Right cardiac atrium (tissue), 5 donors: ENCODE results near the gene SCN2B. TPM values are rescaled to one million over a fixed set of nuclear protein-coding genes. Genes with fewer than 3 reads are reported as not detected.
A peak's percentile ranks its signal among the peaks of the same experiment; 100 is the strongest.

ENCODE experiments used
- ATAC-seq, 2 donors: fragments of 200-7000 bp; cut with Tn5 transposase; one replicate each; pipeline versions ENCODE4 v1.8.0 to v1.9.1; 2020; ENCODE audit warnings: moderate library complexity in 2 of 2, mild to moderate bottlenecking in 1 of 2
- DNase-seq, 3 donors: peaks; one replicate each; pipeline ENCODE4 v3.0.0-alpha.2; 2020
- H3K27ac ChIP-seq: one replicate; pipeline ENCODE4 v1.5.1; 2013; ENCODE audit warnings: mild to moderate bottlenecking, low read length, control low read depth, moderate library complexity
- H3K27me3 ChIP-seq: one replicate; pipeline ENCODE4 v1.6.1; 2013; ENCODE audit not compliant: control insufficient read depth, insufficient read depth
- H3K4me1 ChIP-seq: one replicate; pipeline ENCODE4 v1.6.1; 2013; ENCODE audit warnings: low read length; ENCODE audit not compliant: control insufficient read depth, insufficient read depth
- H3K4me3 ChIP-seq: one replicate; pipeline ENCODE4 v1.5.1; 2013; ENCODE audit warnings: low read length, control low read depth
- H3K9me3 ChIP-seq: one replicate; pipeline ENCODE4 v1.6.1; 2013; ENCODE audit warnings: low read length; ENCODE audit not compliant: control insufficient read depth
- WGBS: extraction: QIAGEN DNeasy Blood & Tissue Kit; methylation state at CpG from one replicate; pipeline ENCODE4 v1.1.7; 2013; 5-methylcytosine and 5-hydroxymethylcytosine counted together
- intact Hi-C, 4 donors: fragments of 100-400 bp; cut with DNase I; formaldehyde crosslinking; loops; one replicate each; pipeline versions ENCODE4 v1.11.0 to v1.14.0; 2022 to 2023
- polyA plus RNA-seq: library from polyadenylated mRNA; stranded (reverse); fragments of 200-250 nt; gene quantifications from one replicate; pipeline ENCODE4 v1.2.3, GENCODE V29; 2013
- total RNA-seq, 4 donors: library from RNA; stranded (reverse); fragmentation: NEBNext Ultra II Directional; extraction: Animal tissue kit (Norgen Biotek cat#: 25700); gene quantifications; one replicate each; pipeline ENCODE4 v1.2.1, GENCODE V29; 2021
- donor health status: healthy with polysubstance abuse.
- donor health status: DM: no; HTN: yes; CAD: no.
- donor health status: DM: no; HTN: no; CAD: no.
- donor health status: DM: no; HTN: yes; CAD: no; lungs with severe emphysema.
- donor health status: DM: yes; HTN: yes; CAD: no.

SCN2B gene
- total and polyA plus RNA-seq, 5 donors = 2.1 to 11.7 (median 4.3) TPM

DNA sequence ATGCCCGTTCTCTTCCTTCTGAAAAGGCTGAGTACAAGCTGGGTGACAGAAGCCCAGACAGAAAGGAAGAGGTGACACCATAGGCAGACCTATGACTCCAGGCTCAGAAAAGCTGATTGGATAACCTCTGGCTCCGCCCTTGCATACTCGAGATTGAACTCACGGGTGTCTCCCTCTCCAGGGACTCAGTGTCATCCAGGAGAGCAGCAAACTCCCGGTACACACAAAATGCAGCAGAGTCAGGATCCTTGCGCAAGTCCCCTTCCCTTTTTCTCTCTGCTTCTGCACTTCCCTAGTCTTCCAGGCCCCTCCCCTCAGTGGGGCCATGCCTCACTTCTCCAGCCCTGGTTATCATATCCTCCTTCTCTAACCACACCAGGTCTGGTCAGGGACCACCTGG is 33.6 kb downstream of the SCN2B start:
- ATAC-seq (no peak), DNase-seq (peak in 2 of 3 donors; percentile 35 to 66)
- intact Hi-C loops = loop anchor here (10.0 kb wide), 3 partner anchors 152 to 342 kb away; partner anchors contain the start of gene UBE4A (in 2 of the 4)
- Histone ChIP-seq H3K9me3 (no peaks in the 10 kb centered on the region), H3K27me3 (no peaks in the 10 kb centered on the region), H3K4me3 (no peak overlapping the region), H3K4me1 (peaks cover 2% of the 10 kb centered on the region), H3K27ac (no peak overlapping the region)
- 52% methylated on average over 6 of the region's 6 CpGs for WGBS

DNA sequence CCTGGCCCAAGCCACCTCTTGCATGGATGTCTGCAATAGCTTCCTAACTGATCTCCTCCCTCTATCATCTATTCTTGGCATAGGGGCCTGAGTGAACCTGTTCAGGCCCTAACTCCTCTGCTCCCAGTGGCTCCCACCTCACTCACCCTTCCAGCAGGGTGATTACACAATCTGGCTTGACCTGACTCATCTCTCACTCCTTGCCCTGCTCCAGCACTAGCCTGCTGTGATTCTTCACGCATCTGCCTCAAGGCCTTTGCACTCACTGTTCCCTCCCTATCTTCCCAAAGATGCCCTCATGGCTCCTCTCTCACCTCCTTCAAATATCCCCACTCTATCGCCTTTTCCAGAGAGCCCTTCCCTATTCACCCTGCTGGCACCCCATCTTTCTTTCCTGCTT is 34.4 kb downstream of the SCN2B start:
- intact Hi-C loops = loop anchor here (10.0 kb wide), 3 partner anchors 153 to 343 kb away; partner anchors contain the start of gene UBE4A (in 2 of the 4)
- no peak for DNase-seq
- no peaks in the 10 kb centered on the region for H3K27me3 ChIP-seq
- peaks cover 2% of the 10 kb centered on the region for H3K4me1 ChIP-seq
- WGBS = 77% methylated on average over 2 of the region's 2 CpGs
- H3K4me3 ChIP-seq = no peak overlapping the region
- no peak for ATAC-seq
- H3K27ac ChIP-seq = no peak overlapping the region
- no peaks in the 10 kb centered on the region for H3K9me3 ChIP-seq

GRCh38 chr11:118139578-118139977 is 36.9 kb downstream of the SCN2B start:
- WGBS = 24% methylated on average over 1 of the region's 1 CpG
- H3K9me3 ChIP-seq = no peaks in the 10 kb centered on the region
- H3K27me3 ChIP-seq = no peaks in the 10 kb centered on the region
- ATAC-seq (no peak), DNase-seq (no peak)
- H3K4me3 ChIP-seq = no peak overlapping the region
- no peaks in the 10 kb centered on the region for H3K4me1 ChIP-seq
- H3K27ac ChIP-seq = no peak overlapping the region
- intact Hi-C loops = no loop called here

- no peaks in the 10 kb centered on the region for H3K4me1 ChIP-seq
- no peaks in the 10 kb centered on the region for H3K27me3 ChIP-seq
- DNase-seq = no peak
- no peak overlapping the region for H3K27ac ChIP-seq
- no peak for ATAC-seq
- intact Hi-C loops = no loop called here
- 53% methylated on average over 10 of the region's 10 CpGs for WGBS
- H3K4me3 ChIP-seq = no peak overlapping the region
- H3K9me3 ChIP-seq = no peaks in the 10 kb centered on the region
Measured at GRCh38 chr11:118138839-118139420, 37.5 kb downstream of the SCN2B start.

- 76% methylated on average over 10 of the region's 10 CpGs for WGBS
- intact Hi-C loops = no loop called here
- H3K9me3 ChIP-seq = no peaks in the 10 kb centered on the region
- no peaks in the 10 kb centered on the region for H3K4me1 ChIP-seq
- DNase-seq (no peak), ATAC-seq (no peak)
- no peak overlapping the region for H3K27ac ChIP-seq
- H3K27me3 ChIP-seq = no peaks in the 10 kb centered on the region
- no peak overlapping the region for H3K4me3 ChIP-seq
Measured at GRCh38 chr11:118136801-118137200, 39.6 kb downstream of the SCN2B start.

DNA sequence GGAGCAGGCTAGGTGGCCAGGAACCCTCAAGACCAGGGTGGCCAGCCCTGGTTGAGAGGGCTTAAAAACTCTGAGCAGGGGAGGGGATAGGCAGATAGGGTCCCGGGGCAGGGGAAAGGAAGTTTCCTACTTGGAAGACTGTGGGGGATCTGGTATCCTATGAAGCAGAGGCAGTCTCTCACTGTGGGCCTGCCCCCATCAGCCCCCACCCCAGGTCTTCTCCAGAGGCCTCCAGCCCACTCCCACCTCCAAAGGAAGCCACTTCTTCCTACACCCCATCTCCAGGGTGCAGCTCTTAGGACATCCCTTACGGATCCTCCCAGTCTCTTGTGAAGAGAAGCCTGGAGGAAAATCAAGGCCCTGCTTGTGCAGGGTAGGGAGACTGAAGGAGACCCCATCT is 40.1 kb downstream of the SCN2B start:
- no peak overlapping the region for H3K4me3 ChIP-seq
- ATAC-seq (no peak), DNase-seq (no peak)
- H3K4me1 ChIP-seq = no peaks in the 10 kb centered on the region
- no peak overlapping the region for H3K27ac ChIP-seq
- no peaks in the 10 kb centered on the region for H3K27me3 ChIP-seq
- H3K9me3 ChIP-seq = no peaks in the 10 kb centered on the region
- intact Hi-C loops = no loop called here
- 75% methylated on average over 2 of the region's 2 CpGs for WGBS

GRCh38 chr11:118135796-118136165 is 40.7 kb downstream of the SCN2B start:
- Histone ChIP-seq H3K4me3 (no peak overlapping the region), H3K9me3 (no peaks in the 10 kb centered on the region), H3K27me3 (no peaks in the 10 kb centered on the region), H3K4me1 (no peaks in the 10 kb centered on the region), H3K27ac (no peak overlapping the region)
- 83% methylated on average over 5 of the region's 5 CpGs for WGBS
- ATAC-seq = no peak
- intact Hi-C loops = no loop called here
- no peak for DNase-seq

DNA sequence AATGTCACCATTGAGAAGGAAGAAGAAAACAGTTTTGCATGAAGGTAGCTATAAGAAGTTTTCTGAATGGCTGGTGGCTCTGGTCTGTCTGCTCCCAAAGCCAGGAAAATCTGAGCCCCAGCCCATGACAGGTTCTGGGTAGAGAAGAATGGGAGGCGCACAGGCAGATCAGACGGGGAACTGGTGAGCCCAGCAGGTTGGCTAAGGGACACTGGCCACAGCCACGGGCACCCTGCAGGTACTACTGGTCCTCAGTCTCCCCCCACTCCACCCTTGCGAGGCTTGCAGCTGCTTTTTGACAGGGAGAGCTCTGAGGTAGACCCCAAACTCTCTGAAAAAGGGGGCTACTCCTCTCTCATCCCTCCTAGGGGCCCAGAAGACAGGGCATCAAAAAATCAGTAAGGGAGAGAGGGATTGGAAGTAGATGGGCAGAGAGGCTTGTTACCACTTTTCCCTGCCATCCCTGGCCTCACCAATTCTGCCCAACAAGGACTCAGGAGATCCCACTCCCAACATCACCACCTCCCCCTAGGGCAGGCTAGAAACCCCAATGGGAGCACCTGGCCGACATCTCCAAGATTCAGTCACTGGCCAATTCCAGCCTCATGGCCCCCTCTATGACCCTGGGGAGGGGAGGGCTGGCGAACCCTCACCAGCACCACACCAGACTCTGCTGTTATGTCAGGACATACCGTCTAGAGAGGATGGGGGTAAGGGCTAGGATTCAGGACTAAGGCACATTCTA is 41.2 kb downstream of the SCN2B start:
- H3K27ac ChIP-seq = no peak overlapping the region
- no peaks in the 10 kb centered on the region for H3K27me3 ChIP-seq
- DNase-seq (no peak), ATAC-seq (no peak)
- no peaks in the 10 kb centered on the region for H3K4me1 ChIP-seq
- 81% methylated on average over 7 of the region's 7 CpGs for WGBS
- intact Hi-C loops = no loop called here
- H3K9me3 ChIP-seq = no peaks in the 10 kb centered on the region
- no peak overlapping the region for H3K4me3 ChIP-seq

- intact Hi-C loops = no loop called here
- H3K27ac ChIP-seq = no peak overlapping the region
- DNase-seq (no peak), ATAC-seq (no peak)
- H3K4me3 ChIP-seq = no peak overlapping the region
- H3K4me1 ChIP-seq = peaks cover 4% of the 10 kb centered on the region
- no peaks in the 10 kb centered on the region for H3K27me3 ChIP-seq
- WGBS = 91% methylated on average over 10 of the region's 10 CpGs
- no peaks in the 10 kb centered on the region for H3K9me3 ChIP-seq
Measured at GRCh38 chr11:118133816-118134215, 42.6 kb downstream of the SCN2B start.

DNA sequence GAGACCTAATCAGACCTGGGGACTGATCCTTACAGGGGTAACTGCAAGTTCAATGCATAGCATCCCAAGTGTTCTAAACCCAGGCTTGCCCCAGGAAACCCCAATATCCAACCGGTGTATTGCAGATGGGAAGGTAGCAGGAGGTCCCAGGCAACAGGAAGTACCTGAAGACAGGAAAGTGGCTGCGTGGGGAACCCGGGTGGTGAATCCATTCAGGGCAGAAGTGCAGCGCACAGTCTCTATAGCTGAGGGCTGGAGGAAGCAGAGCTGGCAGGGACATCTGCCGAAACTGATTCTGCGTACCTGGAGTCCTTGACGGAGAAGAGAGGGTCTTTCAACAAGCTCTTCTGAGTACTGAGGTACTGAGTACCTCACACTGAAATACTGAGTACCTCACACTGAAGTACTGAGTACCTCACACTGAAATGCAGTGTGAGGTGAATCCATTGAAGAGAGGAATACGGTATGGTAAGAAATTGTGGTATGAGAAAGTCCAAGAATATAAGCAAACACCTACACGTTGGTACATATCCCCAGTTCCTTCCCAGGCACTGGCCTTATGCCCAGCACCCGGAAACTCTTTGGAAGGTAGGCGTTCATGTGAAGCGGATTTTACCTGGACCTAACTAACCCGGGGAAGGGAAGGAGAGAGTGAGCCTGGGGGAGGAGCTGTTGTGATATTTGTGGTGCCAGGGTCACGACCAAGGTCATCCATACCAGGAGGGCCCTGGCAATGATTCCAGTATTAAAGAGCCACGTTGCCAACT is 43.9 kb downstream of the SCN2B start:
- no peaks in the 10 kb centered on the region for H3K27me3 ChIP-seq
- 86% methylated on average over 15 of the region's 15 CpGs for WGBS
- H3K27ac ChIP-seq = no peak overlapping the region
- DNase-seq (no peak), ATAC-seq (no peak)
- H3K4me3 ChIP-seq = no peak overlapping the region
- peaks cover 4% of the 10 kb centered on the region for H3K4me1 ChIP-seq
- intact Hi-C loops = no loop called here
- H3K9me3 ChIP-seq = no peaks in the 10 kb centered on the region

DNA sequence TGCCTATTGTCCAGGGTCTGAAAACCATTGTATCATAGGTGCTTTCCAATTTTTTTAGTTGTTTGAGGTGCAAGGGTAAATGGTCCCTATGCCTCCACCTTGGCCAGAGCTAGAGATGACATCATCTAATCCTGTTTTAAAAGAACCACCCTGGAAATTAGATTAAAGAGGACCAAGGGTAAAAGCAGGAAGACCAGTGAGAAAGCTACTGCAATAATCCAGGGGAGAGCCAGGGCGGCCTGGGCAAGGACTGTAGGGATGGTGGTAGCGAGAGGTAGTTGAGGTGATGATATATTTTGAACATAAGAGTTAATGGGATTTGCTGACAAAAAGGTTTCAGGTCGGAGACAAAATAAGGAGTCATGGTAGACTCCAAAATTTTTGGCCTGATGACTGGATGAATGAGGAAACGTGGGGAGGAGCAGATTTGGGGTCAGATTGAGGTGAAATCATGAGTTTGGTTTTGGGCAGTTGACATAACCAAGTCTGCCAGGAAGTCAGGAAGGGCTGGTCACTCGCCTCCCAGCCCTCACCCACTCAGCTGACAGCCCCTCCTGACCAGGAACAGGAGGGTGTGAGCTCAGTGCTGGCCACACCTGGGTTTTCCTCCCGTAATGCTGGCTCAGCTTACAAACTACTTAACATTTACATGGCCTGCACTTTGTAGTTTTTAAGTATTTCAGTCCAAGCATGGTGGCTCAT is 46.8 kb downstream of the SCN2B start:
- ATAC-seq (peak in 1 of 2 donors; percentile 85), DNase-seq (no peak)
- Histone ChIP-seq H3K4me3 (no peak overlapping the region), H3K27me3 (no peaks in the 10 kb centered on the region), H3K9me3 (no peaks in the 10 kb centered on the region), H3K27ac (no peak overlapping the region), H3K4me1 (peaks cover 4% of the 10 kb centered on the region)
- 62% methylated on average over 6 of the region's 6 CpGs for WGBS
- intact Hi-C loops = no loop called here
